GM12801 (cell line): Measurements from ENCODE around the gene DNAJB6.

ENCODE experiments used
- TF ChIP-seq, protein P1 (sequence below): IDR thresholded peaks from one replicate; pipeline ENCODE4 v1.5.1; 2011; ENCODE audit warnings: control low read depth; ENCODE audit not compliant: insufficient read length; ENCODE audit errors: extremely low read depth

The DNAJB6 gene

DNA sequence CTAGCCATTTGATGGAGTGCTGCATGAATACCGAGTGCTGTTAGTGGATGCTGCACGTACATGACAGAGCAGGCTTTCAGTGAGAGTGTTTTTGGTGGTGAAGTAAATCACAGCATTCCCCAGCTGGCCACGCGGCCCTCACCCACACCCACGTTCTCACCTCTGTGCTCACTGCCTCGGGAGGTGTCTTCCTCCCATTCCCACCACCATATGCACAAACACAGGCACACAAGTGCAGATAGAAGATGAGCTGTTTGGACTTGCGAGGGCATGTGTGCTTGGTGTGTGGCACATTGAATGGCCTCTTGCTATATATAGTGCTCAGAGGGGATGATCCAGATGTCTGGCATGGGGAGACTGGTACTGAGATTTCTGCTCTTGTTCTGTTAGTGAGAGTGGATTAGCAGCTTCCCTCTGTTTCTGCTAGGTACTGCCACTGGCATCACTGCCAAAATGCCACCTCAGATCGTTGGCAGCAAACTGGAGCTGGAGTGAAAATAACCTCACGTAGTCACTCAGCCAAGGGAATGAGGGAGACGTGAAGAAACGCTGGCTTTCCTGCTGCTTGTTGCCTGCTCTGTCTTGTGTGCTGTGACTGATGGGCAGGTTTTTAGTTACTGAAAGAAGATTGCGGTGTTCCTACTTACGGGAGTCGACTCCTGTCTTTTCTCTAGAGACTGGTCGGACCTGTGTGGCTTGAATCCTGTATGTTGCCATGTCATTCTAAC is 19.1 kb downstream of the DNAJB6 start:
- TF ChIP-seq, protein P1, sequence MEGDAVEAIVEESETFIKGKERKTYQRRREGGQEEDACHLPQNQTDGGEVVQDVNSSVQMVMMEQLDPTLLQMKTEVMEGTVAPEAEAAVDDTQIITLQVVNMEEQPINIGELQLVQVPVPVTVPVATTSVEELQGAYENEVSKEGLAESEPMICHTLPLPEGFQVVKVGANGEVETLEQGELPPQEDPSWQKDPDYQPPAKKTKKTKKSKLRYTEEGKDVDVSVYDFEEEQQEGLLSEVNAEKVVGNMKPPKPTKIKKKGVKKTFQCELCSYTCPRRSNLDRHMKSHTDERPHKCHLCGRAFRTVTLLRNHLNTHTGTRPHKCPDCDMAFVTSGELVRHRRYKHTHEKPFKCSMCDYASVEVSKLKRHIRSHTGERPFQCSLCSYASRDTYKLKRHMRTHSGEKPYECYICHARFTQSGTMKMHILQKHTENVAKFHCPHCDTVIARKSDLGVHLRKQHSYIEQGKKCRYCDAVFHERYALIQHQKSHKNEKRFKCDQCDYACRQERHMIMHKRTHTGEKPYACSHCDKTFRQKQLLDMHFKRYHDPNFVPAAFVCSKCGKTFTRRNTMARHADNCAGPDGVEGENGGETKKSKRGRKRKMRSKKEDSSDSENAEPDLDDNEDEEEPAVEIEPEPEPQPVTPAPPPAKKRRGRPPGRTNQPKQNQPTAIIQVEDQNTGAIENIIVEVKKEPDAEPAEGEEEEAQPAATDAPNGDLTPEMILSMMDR, result no peak

- TF ChIP-seq, protein P1, result no peak
Measured at GRCh38 chr7:157357129-157358040, 20.6 kb downstream of the DNAJB6 start.

GRCh38 chr7:157358041-157358752 is 21.4 kb downstream of the DNAJB6 start:
- TF ChIP-seq, protein P1, result no peak

DNA sequence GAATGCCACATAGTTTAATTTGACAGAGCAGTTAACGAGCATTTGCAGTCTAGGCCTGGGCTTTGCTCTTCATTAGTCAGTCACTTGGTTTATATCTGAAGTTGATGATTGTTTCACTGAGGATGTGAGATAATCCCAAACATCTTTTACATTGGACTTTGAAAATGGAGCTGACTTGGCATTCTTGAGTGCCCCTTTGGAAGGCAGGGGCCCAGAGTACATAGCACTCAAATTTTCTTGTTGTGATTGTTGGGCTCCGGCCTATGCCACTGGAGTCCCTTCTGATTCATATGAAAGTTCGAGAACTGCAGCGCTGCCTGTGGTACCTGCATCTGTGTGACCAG is 21.9 kb downstream of the DNAJB6 start:
- TF ChIP-seq, protein P1, result no peak

DNA sequence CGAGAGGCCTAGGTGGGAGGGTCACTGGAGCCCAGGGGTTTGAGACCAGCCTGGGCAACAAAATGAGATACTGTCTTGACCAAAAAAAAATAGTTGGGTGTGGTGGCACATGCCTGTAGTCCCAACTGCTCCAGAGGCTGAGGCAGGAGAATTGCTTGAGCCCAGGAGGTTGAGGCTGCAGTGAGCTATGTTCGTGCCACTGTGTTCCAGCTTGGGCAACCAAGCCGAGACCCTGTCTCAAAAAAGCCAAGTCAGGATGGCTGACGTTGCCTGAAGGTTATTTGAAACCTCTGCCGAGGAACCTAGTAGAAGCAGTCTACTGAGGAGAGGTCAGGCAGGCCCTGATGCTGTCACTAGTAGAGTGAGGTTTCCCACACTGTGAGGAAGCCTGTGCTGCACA is 22.8 kb downstream of the DNAJB6 start:
- TF ChIP-seq, protein P1, result no peak

- TF ChIP-seq, protein P1, result no peak
Measured at GRCh38 chr7:157360483-157361025, 23.8 kb downstream of the DNAJB6 start.

DNA sequence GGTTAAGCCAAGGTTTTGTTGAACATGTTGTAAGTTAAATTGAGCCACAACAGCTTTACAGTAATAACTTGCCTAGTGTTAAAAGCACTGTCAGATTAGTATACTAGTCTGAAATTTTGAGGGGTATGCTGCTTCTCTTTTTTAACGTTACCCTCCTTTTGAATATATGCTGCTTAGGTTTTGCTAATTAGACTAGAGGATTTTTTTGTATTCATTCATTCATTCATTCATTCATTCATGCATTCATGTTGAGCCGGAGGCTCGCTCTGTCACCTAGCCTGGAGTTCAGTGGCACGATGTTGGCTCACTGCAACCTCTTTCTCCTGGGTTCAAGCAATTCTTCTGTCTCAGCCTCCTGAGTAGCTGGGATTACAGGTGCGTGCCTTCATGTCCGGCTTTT is 24.7 kb downstream of the DNAJB6 start:
- TF ChIP-seq, protein P1, result no peak
